PC-3 (cell line): ENCODE data around the gene SNX13. TPM values are rescaled to one million over a fixed set of nuclear protein-coding genes. Genes with fewer than 3 reads are reported as not detected.

Experiments
- ATAC-seq: fragments of 200-7000 bp; cut with Tn5 transposase; 2 replicates; pipeline ENCODE4 v1.9.1; 2020; ENCODE audit warnings: mild to moderate bottlenecking, moderate library complexity
- BruUV-seq: library from RNA; stranded (reverse); fragments of 400-500 nt; replicated peaks from 2 replicates; lab custom pipeline; 2021; lab: Mats Ljungman, UMichigan
- CTCF ChIA-PET: fragments of 300-600 bp; sonication (Branson Sonifier 250); formaldehyde crosslinking; loops from one replicate; lab custom pipeline; 2022; ENCODE audit warnings: antibody characterized with exemption; lab: Charles Lee
- POLR2A ChIA-PET: fragments of 300-600 bp; sonication (Branson Sonifier 250); formaldehyde crosslinking; loops from one replicate; lab custom pipeline; 2022; ENCODE audit warnings: antibody characterized with exemption; ENCODE audit not compliant: unreplicated experiment; lab: Charles Lee
- DNase-seq: peaks from one replicate; pipeline ENCODE4 v3.0.0-alpha.2; 2015
- H2AFZ ChIP-seq: fragments of 300-600 bp; sonication (generic); 2 replicates; pipeline ENCODE4 v1.6.0; 2016; ENCODE audit warnings: antibody characterized with exemption, low read length
- H3F3A ChIP-seq: fragments of 300-600 bp; sonication (generic); one replicate; pipeline ENCODE4 v1.6.0; 2017; ENCODE audit warnings: antibody characterized with exemption, low read length, control low read depth, mild to moderate bottlenecking; ENCODE audit not compliant: unreplicated experiment
- H3K27ac ChIP-seq: fragments of 300-600 bp; sonication (generic); 2 replicates; pipeline ENCODE4 v1.5.1; 2016; ENCODE audit warnings: mild to moderate bottlenecking, low read length
- H3K27me3 ChIP-seq: fragments of 300-600 bp; sonication (generic); 2 replicates; pipeline ENCODE4 v1.6.1; 2016; ENCODE audit warnings: low read length, mixed read lengths
- H3K36me3 ChIP-seq: fragments of 300-600 bp; sonication (generic); 2 replicates; pipeline ENCODE4 v1.6.1; 2016; ENCODE audit warnings: low read depth, mixed run types, low read length, mixed read lengths
- H3K4me1 ChIP-seq: fragments of 300-600 bp; sonication (generic); 2 replicates; pipeline ENCODE4 v1.5.1; 2016; ENCODE audit warnings: low read length; ENCODE audit not compliant: insufficient read depth
- H3K4me2 ChIP-seq: fragments of 300-600 bp; sonication (generic); 2 replicates; pipeline ENCODE4 v1.6.0; 2016; ENCODE audit warnings: low read length
- H3K4me3 ChIP-seq: fragments of 300-600 bp; sonication (generic); 2 replicates; pipeline ENCODE4 v1.5.1; 2016; ENCODE audit warnings: mild to moderate bottlenecking, low read length, mixed read lengths
- H3K79me2 ChIP-seq: fragments of 300-600 bp; sonication (generic); 2 replicates; pipeline ENCODE4 v1.6.1; 2017; ENCODE audit warnings: low read length, mixed read lengths
- H3K9ac ChIP-seq: fragments of 300-600 bp; sonication (generic); 2 replicates; pipeline ENCODE4 v1.6.0; 2016; ENCODE audit warnings: mild to moderate bottlenecking, low read length
- H3K9me2 ChIP-seq: fragments of 300-600 bp; sonication (generic); replicated peaks from 2 replicates; pipeline ENCODE4 v1.6.1; 2016; ENCODE audit warnings: mixed run types, low read length, mixed read lengths
- H3K9me3 ChIP-seq: fragments of 300-600 bp; sonication (generic); 2 replicates; pipeline ENCODE4 v1.6.1; 2016; ENCODE audit warnings: low read length, mixed read lengths
- H4K20me1 ChIP-seq: fragments of 300-600 bp; sonication (generic); 2 replicates; pipeline ENCODE4 v1.6.1; 2016; ENCODE audit warnings: low read length, mixed read lengths
- CTCF ChIP-seq: fragments of 300-600 bp; sonication (generic); conservative IDR thresholded peaks from 2 replicates; pipeline ENCODE4 v1.5.1; 2017; ENCODE audit warnings: antibody characterized with exemption, low read depth, mild to moderate bottlenecking, low read length
- EZH2 ChIP-seq: fragments of 300-600 bp; sonication (generic); IDR thresholded peaks from one replicate; pipeline ENCODE4 v1.6.1; 2017; ENCODE audit warnings: antibody characterized with exemption, mild to moderate bottlenecking, low read length; ENCODE audit not compliant: unreplicated experiment
- EZH2phosphoT487 ChIP-seq: fragments of 300-600 bp; sonication (generic); IDR thresholded peaks from 2 replicates; pipeline ENCODE4 v1.6.1; 2018; ENCODE audit warnings: mild to moderate bottlenecking, antibody characterized with exemption, low read length, borderline replicate concordance
- intact Hi-C: fragments of 100-400 bp; cut with micrococcal nuclease; formaldehyde crosslinking; loops from 2 replicates; pipeline ENCODE4 v1.9.0; 2023
- total RNA-seq: library from RNA; depleted of rRNA; stranded (reverse); fragments of >200 nt; gene quantifications from 2 replicates; pipeline ENCODE4 v1.2.3, GENCODE V29; 2014

SNX13 gene
- total RNA-seq, 1 experiment from 2014 or later = 33.9 TPM

GRCh38 chr7:17882685-17883084, 57.6 kb downstream of the SNX13 start:
- no peaks in the 10 kb centered on the region for H3K4me1 ChIP-seq
- no peaks in the 10 kb centered on the region for H4K20me1 ChIP-seq
- no peaks in the 10 kb centered on the region for H3K9me3 ChIP-seq
- H2AFZ ChIP-seq = no peak overlapping the region
- H3F3A ChIP-seq = no peaks in the 10 kb centered on the region
- H3K9ac ChIP-seq = no peak overlapping the region
- no peaks in the 10 kb centered on the region for H3K79me2 ChIP-seq
- BruUV-seq = no TSS peak
- intact Hi-C loops = no loop called here
- TF ChIP-seq EZH2phosphoT487 (no peak), CTCF (no peak), EZH2 (no peak)
- no peaks in the 10 kb centered on the region for H3K9me2 ChIP-seq
- ATAC-seq = no peak
- H3K36me3 ChIP-seq = no peaks in the 10 kb centered on the region
- DNase-seq = no peak
- CTCF ChIA-PET = no interaction called here
- no peak overlapping the region for H3K4me2 ChIP-seq
- H3K27me3 ChIP-seq = no peaks in the 10 kb centered on the region
- POLR2A ChIA-PET = no interaction called here
- no peak overlapping the region for H3K27ac ChIP-seq
- no peak overlapping the region for H3K4me3 ChIP-seq

GRCh38 chr7:17879075-17879661, 61.1 kb downstream of the SNX13 start:
- Histone ChIP-seq H3K9ac (no peak overlapping the region), H3K4me3 (no peak overlapping the region), H3K4me2 (no peak overlapping the region), H2AFZ (no peak overlapping the region), H3K36me3 (no peaks in the 10 kb centered on the region), H3K27ac (no peak overlapping the region), H3F3A (no peaks in the 10 kb centered on the region), H3K9me3 (no peaks in the 10 kb centered on the region), H3K9me2 (no peaks in the 10 kb centered on the region), H4K20me1 (no peaks in the 10 kb centered on the region), H3K27me3 (no peaks in the 10 kb centered on the region), H3K4me1 (no peaks in the 10 kb centered on the region), H3K79me2 (no peaks in the 10 kb centered on the region)
- POLR2A ChIA-PET = no interaction called here
- ATAC-seq (no peak), DNase-seq (no peak)
- intact Hi-C loops = no loop called here
- TF ChIP-seq CTCF = no peak
- TF ChIP-seq EZH2phosphoT487 = no peak
- TF ChIP-seq EZH2 = no peak
- CTCF ChIA-PET = no interaction called here
- BruUV-seq = no TSS peak

GRCh38 chr7:17878627-17879026, 61.7 kb downstream of the SNX13 start:
- no peak overlapping the region for H2AFZ ChIP-seq
- no peaks in the 10 kb centered on the region for H3K79me2 ChIP-seq
- H3K9me2 ChIP-seq = no peaks in the 10 kb centered on the region
- BruUV-seq = no TSS peak
- TF ChIP-seq CTCF (no peak), EZH2 (no peak), EZH2phosphoT487 (no peak)
- CTCF ChIA-PET = no interaction called here
- no peaks in the 10 kb centered on the region for H3K9me3 ChIP-seq
- H3K27ac ChIP-seq = no peak overlapping the region
- no peaks in the 10 kb centered on the region for H3K27me3 ChIP-seq
- no peaks in the 10 kb centered on the region for H3F3A ChIP-seq
- no peak overlapping the region for H3K4me3 ChIP-seq
- H3K9ac ChIP-seq = no peak overlapping the region
- no peaks in the 10 kb centered on the region for H4K20me1 ChIP-seq
- H3K4me1 ChIP-seq = no peaks in the 10 kb centered on the region
- POLR2A ChIA-PET = no interaction called here
- intact Hi-C loops = no loop called here
- DNase-seq = no peak
- no peak for ATAC-seq
- H3K36me3 ChIP-seq = no peaks in the 10 kb centered on the region
- no peak overlapping the region for H3K4me2 ChIP-seq
